ENCODE measurements around the gene TAS1R3. TPM values are rescaled to one million over a fixed set of nuclear protein-coding genes. Genes with fewer than 3 reads are reported as not detected.

TAS1R3 gene
- total and polyA plus RNA-seq, 4 donors: 0.19 to 0.36 (median 0.33) TPM; not detected in 1

DNA sequence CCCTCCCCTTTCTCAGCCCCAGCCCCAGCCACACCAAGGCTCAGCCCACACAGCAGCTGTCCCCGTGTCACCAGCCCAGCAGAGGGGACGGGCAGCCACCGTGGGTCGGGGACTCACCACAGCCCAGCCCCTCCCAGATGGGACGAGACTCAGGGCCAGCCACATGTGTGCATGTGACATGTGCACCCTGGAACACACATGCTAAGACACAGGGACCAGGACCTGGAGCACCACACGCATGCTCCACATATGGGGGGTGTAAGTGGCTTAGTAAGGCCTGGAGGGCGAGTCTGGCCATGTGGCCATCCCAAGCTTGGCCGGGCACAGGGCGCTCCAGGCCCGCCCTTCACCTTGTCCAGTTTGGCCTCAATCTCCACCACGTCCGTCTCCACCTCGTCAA is 27.3 kb upstream of the TAS1R3 start (continued):
- TF ChIP-seq, protein P1, sequence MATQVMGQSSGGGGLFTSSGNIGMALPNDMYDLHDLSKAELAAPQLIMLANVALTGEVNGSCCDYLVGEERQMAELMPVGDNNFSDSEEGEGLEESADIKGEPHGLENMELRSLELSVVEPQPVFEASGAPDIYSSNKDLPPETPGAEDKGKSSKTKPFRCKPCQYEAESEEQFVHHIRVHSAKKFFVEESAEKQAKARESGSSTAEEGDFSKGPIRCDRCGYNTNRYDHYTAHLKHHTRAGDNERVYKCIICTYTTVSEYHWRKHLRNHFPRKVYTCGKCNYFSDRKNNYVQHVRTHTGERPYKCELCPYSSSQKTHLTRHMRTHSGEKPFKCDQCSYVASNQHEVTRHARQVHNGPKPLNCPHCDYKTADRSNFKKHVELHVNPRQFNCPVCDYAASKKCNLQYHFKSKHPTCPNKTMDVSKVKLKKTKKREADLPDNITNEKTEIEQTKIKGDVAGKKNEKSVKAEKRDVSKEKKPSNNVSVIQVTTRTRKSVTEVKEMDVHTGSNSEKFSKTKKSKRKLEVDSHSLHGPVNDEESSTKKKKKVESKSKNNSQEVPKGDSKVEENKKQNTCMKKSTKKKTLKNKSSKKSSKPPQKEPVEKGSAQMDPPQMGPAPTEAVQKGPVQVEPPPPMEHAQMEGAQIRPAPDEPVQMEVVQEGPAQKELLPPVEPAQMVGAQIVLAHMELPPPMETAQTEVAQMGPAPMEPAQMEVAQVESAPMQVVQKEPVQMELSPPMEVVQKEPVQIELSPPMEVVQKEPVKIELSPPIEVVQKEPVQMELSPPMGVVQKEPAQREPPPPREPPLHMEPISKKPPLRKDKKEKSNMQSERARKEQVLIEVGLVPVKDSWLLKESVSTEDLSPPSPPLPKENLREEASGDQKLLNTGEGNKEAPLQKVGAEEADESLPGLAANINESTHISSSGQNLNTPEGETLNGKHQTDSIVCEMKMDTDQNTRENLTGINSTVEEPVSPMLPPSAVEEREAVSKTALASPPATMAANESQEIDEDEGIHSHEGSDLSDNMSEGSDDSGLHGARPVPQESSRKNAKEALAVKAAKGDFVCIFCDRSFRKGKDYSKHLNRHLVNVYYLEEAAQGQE (IDR thresholded peaks at IDR 0.05): no peak
- TF ChIP-seq NR2F2 (IDR thresholded peaks at IDR 0.05) (no peak), FOXA2 (IDR thresholded peaks at IDR 0.05) (no peak)

DNA sequence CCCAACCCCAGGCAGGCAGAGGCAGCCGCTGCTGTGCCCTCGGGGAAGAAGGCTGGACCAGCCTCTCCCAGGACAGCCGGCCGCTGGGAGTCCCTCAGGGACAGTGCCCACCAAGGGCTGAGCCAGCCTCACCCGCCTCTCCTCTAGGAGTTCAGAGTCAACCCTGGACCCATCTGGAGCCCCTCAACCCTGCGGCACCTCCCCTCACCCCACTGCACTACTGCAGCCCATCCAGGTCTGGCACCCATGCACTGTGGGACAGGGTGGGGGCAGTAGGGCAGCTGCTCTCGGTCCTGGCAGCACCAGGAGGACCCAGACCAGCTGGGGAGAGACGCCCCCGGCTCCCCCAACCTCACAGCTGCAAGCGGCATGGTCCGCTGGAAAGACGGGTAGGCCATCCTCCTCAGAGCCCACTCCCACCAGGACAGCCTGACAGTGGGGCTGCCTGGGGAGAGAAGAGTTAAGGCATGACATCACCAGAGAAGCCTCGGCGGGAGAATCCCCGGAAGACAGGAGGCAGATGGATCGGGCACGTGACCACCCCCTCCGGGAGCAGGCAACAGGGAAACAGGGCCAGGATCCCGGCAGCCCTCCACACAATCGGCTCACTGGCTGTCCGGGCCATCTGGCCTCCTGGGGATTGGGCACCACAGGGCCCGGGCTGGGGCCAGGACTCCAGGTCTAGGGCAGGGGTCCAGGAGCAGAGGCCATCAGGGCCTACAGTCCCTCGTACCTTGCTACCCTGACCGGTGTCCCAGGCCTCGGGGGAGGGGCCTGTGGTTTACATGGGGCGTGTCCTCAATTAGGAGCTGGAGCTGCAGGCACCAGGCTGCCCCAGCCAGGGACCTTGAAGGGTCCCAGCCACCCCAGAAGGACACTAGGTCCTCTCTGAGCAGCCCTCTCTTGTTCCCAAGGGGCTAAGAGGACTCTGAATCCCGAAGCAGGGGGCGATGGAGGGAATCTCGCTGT is 26.5 kb upstream of the TAS1R3 start:
- H3K9me3 ChIP-seq (ENCODE audit: control insufficient read depth in 4 of 4, low read length in 3 of 4): no peaks in the 10 kb centered on the region
- no peaks in the 10 kb centered on the region for H3K36me3 ChIP-seq (ENCODE audit: control insufficient read depth in 4 of 4, insufficient read depth in 3 of 4, low read depth in 1 of 4, low read length in 3 of 4)
- peak overlapping the region; percentile 37 to 40 for H3K27ac ChIP-seq (ENCODE audit: low read depth in 1 of 2, low read length in 2 of 2)
- H3K4me3 ChIP-seq (ENCODE audit: low read depth in 1 of 3, low read length in 3 of 3): no peak overlapping the region
- TF ChIP-seq, protein P2, sequence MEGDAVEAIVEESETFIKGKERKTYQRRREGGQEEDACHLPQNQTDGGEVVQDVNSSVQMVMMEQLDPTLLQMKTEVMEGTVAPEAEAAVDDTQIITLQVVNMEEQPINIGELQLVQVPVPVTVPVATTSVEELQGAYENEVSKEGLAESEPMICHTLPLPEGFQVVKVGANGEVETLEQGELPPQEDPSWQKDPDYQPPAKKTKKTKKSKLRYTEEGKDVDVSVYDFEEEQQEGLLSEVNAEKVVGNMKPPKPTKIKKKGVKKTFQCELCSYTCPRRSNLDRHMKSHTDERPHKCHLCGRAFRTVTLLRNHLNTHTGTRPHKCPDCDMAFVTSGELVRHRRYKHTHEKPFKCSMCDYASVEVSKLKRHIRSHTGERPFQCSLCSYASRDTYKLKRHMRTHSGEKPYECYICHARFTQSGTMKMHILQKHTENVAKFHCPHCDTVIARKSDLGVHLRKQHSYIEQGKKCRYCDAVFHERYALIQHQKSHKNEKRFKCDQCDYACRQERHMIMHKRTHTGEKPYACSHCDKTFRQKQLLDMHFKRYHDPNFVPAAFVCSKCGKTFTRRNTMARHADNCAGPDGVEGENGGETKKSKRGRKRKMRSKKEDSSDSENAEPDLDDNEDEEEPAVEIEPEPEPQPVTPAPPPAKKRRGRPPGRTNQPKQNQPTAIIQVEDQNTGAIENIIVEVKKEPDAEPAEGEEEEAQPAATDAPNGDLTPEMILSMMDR (IDR thresholded peaks at IDR 0.05; ENCODE audit: low read depth, low read length, missing input control): no peak
- TF ChIP-seq NR2F2 (IDR thresholded peaks at IDR 0.05) (no peak), GABPA (IDR thresholded peaks at IDR 0.05 in 1 of 2, conservative IDR thresholded peaks at IDR 0.05 in 1 of 2) (peak in 1 of 2 donors; percentile 18)
- WGBS: 44% methylated on average over 29 of the region's 29 CpGs
- H3K9ac ChIP-seq (ENCODE audit: low read depth in 1 of 2, low read length in 2 of 2): peak overlapping the region in 1 of 2 donors; percentile 25
- H3K27me3 ChIP-seq (ENCODE audit: control insufficient read depth in 4 of 4, insufficient read depth in 4 of 4, low read length in 3 of 4): no peaks in the 10 kb centered on the region
- peaks cover 16 to 39% (median 33%) of the 10 kb centered on the region in 4 donors for H3K4me1 ChIP-seq (ENCODE audit: control insufficient read depth in 4 of 4, insufficient read depth in 4 of 4, low read length in 3 of 4)
- peak; percentile 51 for DNase-seq (ENCODE audit: low spot score)

DNA sequence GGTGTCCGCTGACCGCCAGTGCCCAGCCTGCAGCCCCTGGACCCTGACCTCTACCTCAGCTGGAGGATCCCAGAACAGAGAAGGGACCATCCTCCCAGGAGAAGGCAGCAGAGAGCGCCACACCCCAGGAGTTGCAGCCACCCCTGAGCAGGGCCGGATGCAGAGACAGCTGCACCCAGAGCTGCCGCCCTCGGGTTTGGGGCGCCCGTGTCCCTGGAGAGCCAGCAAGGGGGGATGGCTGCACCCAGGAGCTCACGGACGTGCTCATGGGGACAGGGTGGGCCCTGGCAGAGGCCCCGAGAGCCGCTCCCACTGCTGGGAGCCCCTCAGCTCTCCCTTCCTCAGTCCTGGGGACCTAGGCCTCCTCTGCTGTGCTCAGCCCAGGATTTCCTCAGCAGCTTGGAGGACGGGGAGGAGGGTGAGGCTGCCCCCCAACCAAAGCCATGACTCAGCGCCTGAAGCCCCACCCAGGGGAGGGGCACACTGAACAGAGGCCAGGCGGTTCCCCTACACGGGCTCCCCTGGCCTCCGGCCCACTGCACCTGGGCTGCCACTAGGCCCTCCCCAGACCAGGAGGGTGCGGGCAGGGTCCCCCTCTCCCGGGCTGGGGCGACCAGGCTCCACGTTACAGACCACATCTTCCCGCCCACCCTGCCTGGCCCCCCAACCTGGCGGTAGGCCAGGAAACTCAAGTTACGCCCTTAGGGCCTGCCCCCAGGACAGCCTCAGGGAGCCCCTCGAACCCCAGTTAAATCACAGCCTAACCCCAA is 25.6 kb upstream of the TAS1R3 start:
- Histone ChIP-seq H3K9ac (ENCODE audit: low read depth in 1 of 2, low read length in 2 of 2) (peak overlapping the region in 1 of 2 donors; percentile 25), H3K36me3 (ENCODE audit: control insufficient read depth in 4 of 4, insufficient read depth in 3 of 4, low read depth in 1 of 4, low read length in 3 of 4) (no peaks in the 10 kb centered on the region), H3K27me3 (ENCODE audit: control insufficient read depth in 4 of 4, insufficient read depth in 4 of 4, low read length in 3 of 4) (no peaks in the 10 kb centered on the region), H3K4me3 (ENCODE audit: low read depth in 1 of 3, low read length in 3 of 3) (no peak overlapping the region), H3K4me1 (ENCODE audit: control insufficient read depth in 4 of 4, insufficient read depth in 4 of 4, low read length in 3 of 4) (peaks cover 18 to 44% (median 34%) of the 10 kb centered on the region in 4 donors), H3K27ac (ENCODE audit: low read depth in 1 of 2, low read length in 2 of 2) (peak overlapping the region; percentile 37 to 40), H3K9me3 (ENCODE audit: control insufficient read depth in 4 of 4, low read length in 3 of 4) (no peaks in the 10 kb centered on the region)
- TF ChIP-seq HNF4G (IDR thresholded peaks at IDR 0.05): no peak
- no peak for TF ChIP-seq SP1 (IDR thresholded peaks at IDR 0.05)
- no peak for TF ChIP-seq RAD21 (IDR thresholded peaks at IDR 0.05)
- no peak for TF ChIP-seq JUND (IDR thresholded peaks at IDR 0.05)
- TF ChIP-seq, protein P3, sequence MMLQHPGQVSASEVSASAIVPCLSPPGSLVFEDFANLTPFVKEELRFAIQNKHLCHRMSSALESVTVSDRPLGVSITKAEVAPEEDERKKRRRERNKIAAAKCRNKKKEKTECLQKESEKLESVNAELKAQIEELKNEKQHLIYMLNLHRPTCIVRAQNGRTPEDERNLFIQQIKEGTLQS (IDR thresholded peaks at IDR 0.05): no peak
- TF ChIP-seq, protein P2 (IDR thresholded peaks at IDR 0.05; ENCODE audit: low read depth, low read length, missing input control): no peak
- TF ChIP-seq YY1 (IDR thresholded peaks at IDR 0.05): no peak
- TF ChIP-seq RXRA (IDR thresholded peaks at IDR 0.05): no peak
- peak; percentile 74 for DNase-seq (ENCODE audit: low spot score)
- WGBS: 51% methylated on average over 25 of the region's 25 CpGs

All from liver (tissue), 9 donors.